ENCODE measurements around the gene KCNAB2.
A peak's percentile ranks its signal among the peaks of the same experiment; 100 is the strongest.

The KCNAB2 gene

GRCh38 chr1:6033986-6034749, 11.5 kb upstream of the KCNAB2 start:
- no peak for DNase-seq

- no peak for DNase-seq
These were observed 11.0 kb upstream of the KCNAB2 start for GRCh38 chr1:6034750-6035096.

GRCh38 chr1:6035303-6035702, 10.4 kb upstream of the KCNAB2 start:
- DNase-seq, result no peak

GRCh38 chr1:6035719-6036118, 10.0 kb upstream of the KCNAB2 start:
- DNase-seq, result no peak

GRCh38 chr1:6037338-6037762, 8.3 kb upstream of the KCNAB2 start:
- no peak for DNase-seq

DNA sequence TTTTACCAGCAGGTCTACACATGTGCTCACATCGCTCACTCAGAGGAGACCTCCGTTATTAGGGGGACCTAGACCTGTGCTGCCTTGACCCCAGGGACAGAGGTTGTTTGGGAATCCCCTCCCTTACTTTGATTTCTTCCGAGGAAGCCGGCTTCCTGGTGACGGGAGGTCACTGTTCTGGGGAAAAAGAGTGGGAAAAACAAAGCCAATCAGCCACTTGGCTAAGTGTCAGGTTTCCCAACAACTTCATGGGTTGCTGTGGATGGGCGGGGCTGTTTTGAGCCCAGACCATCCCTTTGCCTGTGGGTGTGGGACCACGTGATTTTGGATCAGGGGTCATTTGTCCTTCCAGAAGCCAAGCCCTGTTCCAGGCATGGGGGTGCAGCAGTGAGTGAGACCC, 7.1 kb upstream of the KCNAB2 start:
- DNase-seq, result no peak

- DNase-seq, result no peak
These were observed 6.7 kb upstream of the KCNAB2 start for GRCh38 chr1:6039031-6039430.

DNA sequence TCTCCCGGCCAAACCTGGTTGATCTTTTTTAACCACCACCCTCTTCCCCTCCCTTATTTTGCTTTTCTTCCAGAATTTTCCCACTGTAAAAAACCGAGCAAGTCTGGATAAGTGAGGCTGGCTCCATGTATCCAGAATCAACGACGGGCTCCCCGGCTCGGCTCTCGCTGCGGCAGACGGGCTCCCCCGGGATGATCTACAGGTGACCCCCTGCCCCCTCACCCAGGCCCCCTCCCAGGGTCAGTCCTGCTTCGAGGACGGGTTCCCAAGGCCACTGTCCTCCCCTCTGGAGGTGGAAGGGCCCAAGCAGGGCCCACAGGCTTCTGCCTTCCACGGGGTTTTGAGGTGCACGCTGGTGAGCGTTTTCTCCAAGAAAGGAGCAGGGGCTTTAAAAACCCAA, 5.2 kb upstream of the KCNAB2 start:
- DNase-seq, result no peak

GRCh38 chr1:6040861-6041415, 4.8 kb upstream of the KCNAB2 start:
- no peak for DNase-seq

DNA sequence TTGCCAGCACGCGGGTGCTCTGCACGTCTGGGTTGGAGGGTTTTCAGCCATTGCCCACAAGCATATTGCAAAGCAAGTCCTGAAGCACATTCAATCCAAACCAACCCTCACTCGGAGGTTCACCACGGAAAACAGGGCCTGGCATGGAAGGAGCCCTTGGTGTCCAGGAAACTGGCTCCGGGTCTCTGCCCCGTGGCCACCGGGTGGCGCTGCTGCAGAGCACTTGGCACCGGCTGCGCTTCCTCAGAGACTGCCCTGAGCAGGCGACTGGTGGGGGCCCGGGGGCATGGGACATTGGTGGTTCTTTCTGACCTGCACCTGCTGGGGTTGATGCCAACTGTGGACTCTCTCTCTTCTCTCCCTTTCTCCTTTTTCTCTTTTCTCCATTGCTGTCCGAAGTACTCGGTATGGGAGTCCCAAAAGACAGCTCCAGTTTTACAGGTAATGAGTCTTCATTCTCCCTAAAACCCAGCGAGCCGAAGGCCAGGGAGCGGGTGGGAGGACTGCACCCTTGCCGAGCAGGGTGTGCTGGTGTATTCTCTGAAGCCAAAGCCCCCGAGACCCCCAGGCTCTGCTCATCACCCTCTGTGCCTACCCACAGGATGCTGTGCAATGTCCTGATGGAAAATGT, 4.1 kb upstream of the KCNAB2 start:
- no peak for DNase-seq

- no peak for DNase-seq
These were observed 2.1 kb upstream of the KCNAB2 start for GRCh38 chr1:6043561-6043960.

DNA sequence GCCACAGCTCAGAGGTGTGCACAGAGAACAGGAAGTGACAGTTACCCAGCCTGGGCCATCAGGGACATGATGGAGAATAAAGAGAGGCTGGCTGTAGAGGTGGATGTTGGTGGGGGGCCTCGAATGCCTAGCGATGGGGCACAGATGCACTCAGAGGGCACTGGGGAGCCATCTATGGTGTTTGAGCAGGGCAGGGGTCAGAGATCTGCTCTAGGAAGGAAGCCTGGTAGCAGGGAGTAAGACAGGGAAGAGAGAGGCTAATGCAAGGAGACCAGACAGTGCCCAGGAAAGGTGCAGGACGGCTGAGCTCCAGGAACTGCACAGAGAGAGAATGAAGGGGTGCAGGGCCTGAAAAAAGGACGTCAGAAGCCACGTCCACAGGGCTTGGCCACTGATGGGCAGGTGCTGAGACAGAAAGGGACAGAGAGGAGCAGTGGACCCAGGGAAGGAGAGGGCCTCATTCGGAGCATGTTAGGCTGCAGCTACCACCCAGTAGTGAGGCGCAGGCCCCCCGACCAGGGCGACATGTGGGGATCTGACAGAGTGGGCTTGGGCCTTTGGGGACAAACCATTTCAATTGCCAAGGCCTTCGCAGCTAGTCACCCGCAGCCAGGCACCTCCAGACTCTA, 1.1 kb upstream of the KCNAB2 start:
- DNase-seq, result no peak

DNA sequence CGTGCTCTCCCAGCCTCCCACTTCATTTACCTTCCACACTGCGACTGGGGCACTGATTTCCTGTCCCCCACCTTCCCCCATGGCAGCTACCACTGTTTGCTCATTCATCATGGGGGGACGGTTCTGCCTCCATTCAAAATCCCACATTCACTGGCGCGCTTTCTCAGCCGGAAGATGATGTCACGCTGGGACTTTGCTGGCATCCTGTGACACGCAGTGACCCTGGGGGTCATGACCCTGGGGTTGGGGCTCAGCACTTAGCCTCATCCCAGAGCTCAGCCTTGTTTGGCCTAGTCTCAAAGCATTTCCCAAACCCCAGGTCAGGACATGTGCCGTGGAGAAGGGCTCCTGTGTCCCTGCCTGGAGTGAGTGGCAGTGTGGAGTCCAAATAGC, 582 bp upstream of the KCNAB2 start:
- no peak for DNase-seq

GRCh38 chr1:6046279-6046678, 591 bp downstream of the KCNAB2 start:
- DNase-seq, result no peak

- no peak for DNase-seq
These were observed 2.6 kb downstream of the KCNAB2 start for GRCh38 chr1:6048179-6048867.

- no peak for DNase-seq
These were observed 3.7 kb downstream of the KCNAB2 start for GRCh38 chr1:6049419-6049818.

- DNase-seq, result no peak
These were observed 5.7 kb downstream of the KCNAB2 start for GRCh38 chr1:6051423-6051822.

DNA sequence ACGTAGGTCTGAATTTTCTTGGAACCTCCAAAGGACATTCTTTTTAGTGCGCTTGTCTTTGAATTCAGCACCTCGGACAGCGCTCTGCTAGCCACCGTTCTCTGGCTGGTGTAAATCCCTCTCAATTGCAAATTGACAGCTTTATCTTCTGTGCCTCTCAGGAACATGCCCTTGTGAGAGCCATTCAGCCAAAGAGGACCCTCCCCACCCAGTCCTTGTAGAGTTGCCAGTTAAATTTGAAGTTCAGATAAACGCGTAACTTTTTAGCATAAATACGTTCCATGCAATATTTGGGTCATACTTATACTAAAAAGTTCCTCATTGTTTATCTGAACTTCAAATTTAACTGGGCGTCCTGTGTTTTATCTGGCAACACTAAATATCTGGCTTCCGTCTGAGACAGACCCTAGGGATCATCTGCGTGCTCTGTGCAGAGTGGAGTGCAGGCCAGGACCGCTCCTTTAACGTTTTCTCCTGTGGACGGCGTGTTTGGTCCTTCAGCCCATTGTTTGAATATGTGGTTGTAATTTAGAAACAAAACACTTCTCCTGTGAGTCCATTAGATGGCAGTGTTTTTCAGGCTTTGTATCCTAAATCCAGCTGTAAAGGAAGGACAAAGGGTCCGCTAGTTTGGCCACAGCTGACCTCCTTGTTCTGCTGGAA, 7.0 kb downstream of the KCNAB2 start:
- peak; percentile 82 for DNase-seq

DNA sequence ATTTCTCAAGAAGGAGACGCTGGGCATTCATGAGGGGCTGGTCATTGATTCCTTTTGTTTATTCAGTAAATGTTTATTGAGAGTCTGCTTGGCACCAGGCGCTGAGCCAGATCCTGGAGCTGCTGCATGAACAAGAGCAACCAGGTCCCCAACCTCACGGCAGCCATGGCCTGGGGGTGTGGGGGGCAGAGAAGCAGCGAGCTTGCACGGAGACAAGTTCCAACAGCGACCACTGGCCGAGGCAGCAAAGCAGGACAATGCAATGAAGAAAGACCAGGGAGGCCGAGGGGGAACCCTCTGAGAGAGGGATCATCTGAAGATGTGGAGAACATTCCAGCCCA, 7.5 kb downstream of the KCNAB2 start:
- DNase-seq, result no peak

DNA sequence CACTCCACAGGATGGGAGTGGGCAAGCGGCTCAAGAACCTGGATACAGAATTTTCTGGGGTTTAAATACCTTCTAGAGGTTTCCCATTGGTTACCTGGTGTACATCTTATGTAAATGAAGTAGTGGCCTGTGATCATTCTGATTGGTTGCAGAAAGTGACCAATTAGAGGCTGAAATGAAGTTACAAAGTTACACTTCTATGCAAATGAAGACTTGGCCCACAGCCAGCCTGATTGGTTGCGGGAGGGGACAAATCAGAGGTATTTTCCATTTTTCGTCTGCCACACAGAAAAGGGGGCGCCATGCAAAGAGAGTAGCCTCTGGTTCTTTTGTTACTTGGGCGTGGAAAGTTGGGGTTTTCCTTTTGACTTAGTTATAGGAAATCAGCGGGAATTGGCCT, 8.9 kb downstream of the KCNAB2 start:
- no peak for DNase-seq

DNA sequence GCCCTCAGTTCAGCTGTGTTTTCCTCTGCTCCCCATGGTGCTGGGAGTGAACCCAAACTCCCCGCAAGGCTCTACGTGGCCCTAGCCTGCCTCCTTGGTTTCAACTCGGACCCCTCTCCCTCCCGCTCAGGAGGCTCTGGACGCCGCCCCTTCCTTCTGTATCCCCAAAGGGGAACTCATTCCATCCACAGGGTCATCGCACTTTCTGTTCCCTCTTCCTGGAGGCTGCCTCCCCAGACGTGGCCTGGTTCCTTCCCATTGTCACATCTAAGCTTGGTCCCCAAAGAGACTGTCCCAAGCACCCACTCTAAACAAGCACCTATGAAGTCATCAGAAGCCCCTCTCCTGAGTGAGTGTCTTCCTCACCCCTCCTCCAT, 10.9 kb downstream of the KCNAB2 start:
- DNase-seq, result no peak

DNA sequence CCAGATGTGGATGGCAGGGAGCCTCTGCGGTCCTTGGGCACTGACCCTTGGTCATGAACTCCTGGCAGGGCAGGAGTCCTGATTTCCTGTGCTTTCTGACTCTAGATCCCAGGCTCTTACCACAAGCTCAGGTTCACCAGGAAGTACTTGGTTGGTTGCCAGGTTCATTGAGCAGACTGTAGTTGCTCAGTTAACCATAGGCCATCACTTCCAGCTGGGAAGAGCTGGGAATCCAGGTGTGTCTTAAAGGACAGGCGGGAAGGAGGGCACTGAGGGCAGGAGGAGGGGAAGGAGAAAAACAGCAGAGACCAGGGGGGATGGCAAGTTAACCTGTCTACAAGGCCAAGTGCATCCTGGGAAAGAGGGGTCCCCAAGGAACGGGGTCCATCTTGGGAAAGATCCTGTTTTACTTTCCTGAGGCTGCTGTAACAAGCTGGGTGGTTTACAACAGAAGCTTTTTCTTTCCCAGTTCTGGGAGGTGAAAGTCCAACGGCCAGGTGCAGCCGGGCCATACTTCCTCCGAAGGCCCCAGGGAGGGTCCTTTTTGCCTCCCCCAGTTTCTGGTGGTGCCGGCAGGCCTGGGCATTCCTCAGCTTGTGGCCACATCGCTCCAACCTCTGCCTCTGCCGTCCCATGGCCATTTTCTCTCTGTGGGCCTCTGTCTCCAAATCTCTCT, 11.6 kb downstream of the KCNAB2 start:
- no peak for DNase-seq

- no peak for DNase-seq
These were observed 14.2 kb downstream of the KCNAB2 start for GRCh38 chr1:6059866-6060265.
